Renal cortical epithelial cell (primary cell): ENCODE results near the gene FNDC1. TPM values are rescaled to one million over a fixed set of nuclear protein-coding genes. Genes with fewer than 3 reads are reported as not detected.
"Not testable (repeated sequence)": the region's sequence is repeated elsewhere in the genome, so short reads cannot be mapped to it uniquely, and the experiment has no call there.

ENCODE experiments used
- DNase-seq: peaks from one replicate; pipeline ENCODE4 v3.0.0-alpha.2; 2011; ENCODE audit warnings: low read depth
- total RNA-seq: library from RNA; depleted of rRNA; stranded (reverse); fragments of >200 nt; gene quantifications from 2 replicates; pipeline ENCODE4 v1.2.3, GENCODE V29; 2014

Gene FNDC1
- total RNA-seq, result 0.10 TPM in 1 of 2 replicates, not detected in the other

DNA sequence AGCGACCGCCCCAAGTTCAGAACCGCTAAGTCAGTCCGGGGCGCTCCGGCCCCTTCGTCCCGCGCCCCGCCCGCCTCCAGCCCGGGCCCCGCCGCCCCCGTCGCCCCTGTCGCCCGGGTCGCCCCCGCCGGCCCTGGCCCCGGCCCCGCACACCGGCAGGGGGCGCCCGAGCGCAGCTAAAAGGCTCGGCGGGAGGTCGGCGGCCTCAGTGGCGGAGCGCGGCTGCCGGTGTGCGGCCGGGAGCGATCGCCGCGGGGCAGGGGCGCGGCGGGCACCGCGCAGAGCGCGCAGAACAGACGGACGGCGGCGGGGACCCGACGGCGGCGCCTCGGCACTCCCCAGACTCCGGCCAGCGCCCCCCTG is at the start of gene FNDC1:
Gene FNDC1 (plus strand): TSS at position 208 of the 363 bp plus-strand sequence. CDS start 197 bp downstream, outside the sequence.
- DNase-seq, result no peak

DNA sequence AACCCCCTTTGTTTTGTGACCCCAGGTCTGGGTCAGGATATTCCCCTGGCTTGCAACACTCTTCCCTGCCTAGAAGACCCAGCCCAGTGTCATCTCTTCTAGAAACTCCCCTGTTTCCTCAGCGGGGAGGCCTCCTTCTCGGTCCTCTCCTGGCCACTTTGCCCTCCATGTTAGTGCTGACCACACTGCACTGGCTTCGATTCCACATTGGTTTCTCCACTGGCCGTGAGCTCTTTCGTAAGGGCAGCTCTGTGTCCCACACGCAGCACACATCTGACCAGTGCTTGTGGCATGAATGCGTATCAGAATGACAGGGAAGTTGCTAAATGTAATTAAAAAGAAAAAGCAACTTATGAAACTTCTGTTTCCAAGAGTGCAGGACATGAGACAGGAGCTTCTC is 49.4 kb upstream of the FNDC1 start:
- no peak for DNase-seq

DNA sequence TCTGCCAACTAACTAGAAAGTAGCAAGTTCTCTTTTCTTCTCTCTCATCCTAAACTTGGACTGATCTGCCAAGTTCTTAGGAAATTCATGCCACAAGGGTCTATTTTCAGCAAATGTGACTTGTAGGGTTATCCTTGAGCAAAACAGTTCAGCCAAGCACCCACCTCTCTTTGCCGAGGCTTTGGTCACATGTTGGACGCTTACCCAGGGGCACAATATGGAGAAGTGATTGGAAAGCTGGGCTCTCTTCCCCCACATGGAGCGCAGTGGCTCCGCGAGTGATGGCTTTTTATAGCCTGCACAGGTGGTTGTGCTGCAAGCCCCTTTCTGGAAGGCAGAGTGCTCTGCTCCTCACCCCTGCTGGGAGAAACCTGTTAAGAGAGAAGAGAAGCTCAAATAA is 47.7 kb upstream of the FNDC1 start:
- no peak for DNase-seq

DNA sequence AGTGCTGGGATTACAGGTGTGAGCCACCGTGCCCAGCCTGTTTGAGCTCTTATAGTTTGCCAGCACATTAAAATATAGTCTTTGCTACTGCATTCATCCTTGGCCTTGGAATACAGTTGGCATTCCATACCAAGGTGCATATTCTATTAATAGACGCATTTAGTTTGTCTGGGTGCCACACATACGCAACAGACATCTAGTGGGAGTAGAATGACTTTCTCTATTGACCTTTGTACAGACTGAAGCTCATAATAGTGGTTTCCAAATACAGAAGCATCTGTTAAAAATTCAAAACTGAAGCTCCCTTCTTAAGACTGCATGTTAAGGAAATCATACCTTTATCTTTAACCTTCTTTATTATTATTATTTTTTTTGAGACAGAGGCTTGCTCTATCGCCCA is 46.7 kb upstream of the FNDC1 start:
- DNase-seq, result no peak

DNA sequence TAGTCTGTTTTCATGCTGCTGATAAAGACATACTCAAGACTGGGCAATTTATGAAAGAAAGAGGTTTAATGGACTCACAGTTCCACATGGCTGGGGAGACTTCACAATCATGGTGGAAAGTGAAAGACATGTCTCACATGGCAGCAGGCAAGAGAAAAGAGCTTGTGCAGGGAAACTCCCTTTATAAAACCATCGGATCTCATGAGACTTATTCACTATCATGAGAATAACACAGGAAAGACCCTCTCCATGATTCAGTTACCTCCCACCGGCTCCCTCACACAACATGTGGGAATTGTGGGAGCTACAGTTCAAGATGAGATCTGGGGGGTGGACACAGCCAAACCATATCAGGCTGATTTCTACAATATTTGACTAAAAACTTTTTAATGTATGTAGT is 45.4 kb upstream of the FNDC1 start:
- not testable (repeated sequence) for DNase-seq

DNA sequence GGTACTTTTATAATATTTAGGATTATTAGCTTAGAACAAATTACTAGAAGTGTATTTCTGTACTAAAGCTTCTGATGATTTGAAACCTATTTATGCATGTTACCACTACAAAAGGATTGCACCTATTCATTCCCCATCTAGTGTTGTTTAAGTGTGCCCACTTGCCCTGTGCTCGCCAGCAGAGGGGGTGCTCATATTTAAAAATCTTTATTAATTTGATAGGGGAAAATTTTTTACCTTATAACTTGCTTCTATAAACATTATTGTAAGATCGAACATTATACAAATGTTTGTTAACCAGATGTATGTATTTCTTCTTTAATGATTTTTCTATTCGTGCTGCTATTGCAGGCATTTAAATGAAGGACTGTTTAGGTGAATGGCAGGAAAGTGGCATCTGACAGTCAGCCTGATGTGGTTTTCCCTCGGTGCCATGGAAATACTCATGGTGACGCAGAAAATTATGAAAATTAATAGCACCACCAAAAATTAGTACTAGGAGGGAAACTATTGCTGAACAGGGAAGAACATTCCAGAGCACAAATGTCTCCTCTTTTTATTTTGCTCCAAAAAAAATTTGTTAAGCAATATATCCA is 44.1 kb upstream of the FNDC1 start:
- DNase-seq, result no peak

DNA sequence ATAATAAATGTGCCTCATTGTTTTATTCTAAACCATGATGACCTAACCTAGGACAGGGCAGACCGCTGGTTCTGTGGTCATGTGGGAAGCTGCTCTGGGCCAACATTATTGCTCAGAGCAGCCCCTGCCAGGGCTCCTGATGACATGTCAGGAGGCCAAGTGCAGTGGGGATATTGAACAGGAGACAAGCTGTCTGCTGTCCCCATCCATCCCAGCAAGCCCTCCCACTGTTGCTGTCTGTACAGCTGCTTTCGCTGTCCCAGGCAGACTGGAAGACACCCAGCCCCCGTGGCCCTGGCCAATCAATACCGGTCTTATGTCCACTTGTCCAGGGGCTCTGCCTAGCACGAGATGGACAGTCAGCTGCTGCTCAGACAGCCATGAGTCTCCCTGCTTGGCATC is 43.2 kb upstream of the FNDC1 start:
- DNase-seq, result no peak

DNA sequence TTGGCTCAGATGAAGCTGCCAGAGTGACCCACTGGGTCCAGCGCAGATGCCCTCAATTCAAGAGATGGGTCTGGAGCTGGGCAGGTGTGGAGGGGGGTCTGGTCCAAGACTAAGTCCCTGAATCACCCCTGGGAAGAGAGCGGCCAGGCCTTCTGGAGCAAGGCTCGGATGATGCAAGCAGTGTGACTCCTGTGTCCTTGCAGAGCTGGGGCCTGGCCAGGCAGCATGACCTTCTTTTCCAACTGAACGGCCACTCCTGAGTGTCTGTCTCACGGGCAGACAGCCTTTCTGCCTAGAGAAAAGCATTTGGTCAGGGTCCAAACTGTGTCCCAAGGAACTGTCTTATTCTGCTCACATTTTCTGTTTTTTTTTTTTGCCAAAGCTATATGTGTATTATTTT is 42.6 kb upstream of the FNDC1 start:
- no peak for DNase-seq

DNA sequence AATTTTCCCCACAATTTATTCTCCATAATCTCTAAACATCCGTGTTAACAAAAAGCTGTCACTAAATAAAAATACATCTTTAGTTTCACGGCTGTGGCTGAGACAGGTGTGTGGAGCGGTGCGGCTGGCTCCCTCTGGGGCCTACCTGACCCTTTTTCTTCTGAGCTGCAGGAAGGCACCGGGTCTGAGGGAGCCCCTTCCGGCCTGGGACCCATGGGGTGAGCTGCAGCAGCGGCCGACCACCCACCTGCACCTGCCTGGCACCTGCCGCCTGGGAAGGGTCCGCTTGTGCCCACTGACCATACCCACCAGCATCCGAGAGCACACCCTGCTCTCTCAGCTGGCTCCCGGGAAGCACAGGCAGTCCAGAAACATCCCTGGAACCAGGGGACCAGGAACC is 41.5 kb upstream of the FNDC1 start:
- no peak for DNase-seq

DNA sequence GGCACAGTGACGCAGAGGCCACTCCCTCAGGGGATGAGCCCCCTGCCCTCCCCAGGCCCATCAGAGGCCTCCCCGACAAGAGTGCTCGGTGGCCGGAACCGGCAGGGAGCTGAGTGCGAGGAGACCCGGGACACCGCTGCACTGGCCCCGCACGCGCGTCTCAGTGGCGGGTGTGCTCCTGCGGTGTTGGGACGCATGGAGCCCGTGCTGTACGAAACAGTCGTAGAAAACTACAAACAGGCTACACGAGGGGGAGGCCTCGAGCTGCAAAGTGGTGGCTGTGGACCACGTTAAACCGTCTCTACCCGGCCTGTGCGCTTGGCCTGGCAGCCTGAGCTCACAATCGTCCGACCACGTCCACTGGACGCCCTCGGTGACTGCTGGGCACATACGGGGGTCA is 40.2 kb upstream of the FNDC1 start:
- DNase-seq, result no peak

DNA sequence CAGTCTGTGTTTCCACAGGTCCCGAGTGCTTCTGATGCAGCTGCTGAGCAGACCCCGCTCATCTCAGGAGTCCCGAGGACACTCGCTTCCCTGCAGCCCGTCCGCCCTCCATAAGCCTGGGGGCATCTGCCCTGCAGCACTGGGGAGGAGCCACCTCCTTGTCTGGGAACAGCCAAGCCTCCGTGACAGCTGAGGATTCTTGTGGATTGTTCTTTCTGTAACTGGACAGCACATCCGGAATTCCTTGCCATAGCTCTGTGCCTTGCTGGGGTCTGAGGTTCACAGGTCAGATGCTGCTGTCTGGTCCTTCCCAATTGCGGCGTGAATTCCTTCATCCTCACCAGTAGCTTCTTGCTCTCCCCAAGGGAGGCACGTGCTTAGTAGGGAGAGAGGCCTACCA is 38.4 kb upstream of the FNDC1 start:
- no peak for DNase-seq

DNA sequence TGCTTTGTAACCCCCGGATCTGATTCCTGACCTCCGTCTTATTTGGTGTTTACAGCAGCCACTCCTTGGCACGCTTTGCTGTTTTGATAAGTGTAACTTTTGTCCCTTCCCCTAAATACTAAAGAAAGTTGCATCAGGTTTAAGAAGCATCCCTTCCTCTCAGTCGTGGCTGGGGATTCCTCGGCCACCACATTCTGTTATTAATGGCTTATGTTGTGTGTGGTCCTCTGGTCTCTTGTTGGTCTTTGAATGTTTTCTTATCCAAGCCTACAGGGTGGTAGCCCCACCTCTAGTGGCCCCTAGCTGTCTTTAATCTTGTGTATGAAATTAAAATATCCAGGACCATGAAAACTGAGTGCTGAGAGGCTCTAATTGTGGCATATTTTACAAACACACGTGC is 37.5 kb upstream of the FNDC1 start:
- DNase-seq, result no peak

DNA sequence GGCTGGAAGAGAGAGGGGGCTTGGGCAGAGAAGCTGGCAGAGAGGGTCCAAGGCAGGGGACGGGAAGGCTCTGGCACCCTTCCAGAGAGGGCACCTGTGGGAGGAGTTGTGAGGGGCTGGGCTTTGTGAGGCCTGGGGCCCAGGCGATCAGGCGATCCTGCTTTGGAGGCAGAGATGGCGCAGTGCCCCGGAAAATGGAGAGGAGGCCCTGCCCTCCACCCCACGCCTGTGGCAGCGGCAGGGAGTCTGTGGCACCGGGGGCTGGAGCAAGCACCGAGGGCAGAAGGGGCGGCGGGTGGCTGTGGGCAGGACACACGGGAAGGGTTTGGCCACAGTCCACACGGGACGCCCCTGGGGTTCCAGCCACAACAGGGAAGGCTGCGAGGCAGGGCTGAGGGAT is 36.5 kb upstream of the FNDC1 start:
- no peak for DNase-seq

DNA sequence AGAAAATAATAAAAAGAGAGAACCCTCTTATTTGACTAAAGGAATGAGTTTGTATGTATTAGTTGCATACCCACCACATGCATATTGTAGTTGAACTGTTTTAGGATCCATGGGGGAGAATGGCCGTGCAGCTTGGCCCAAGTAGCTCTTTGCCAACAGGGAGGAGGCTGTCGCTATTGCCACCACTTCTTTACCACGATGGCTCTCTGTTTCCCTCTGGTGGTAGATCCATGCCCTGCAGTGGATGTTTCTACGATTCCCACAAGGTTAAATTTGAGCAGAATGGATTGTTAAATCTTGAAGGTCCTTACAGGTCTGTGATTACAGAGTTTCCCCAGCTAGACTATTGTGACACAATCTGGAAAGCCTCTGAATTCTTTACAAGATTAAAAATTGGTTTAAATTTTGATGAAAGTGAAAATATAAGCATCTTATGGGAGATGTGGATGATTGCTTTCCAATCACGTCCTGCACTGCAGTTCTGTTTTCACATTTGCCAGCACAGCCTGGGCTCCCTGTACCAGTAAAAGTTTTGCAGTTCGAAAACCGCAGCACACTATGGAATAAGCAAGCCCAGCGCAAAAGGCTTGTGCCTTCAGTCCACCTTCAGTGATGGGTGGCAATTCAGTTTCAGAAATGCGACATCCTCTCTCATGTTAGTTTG is 34.4 kb upstream of the FNDC1 start:
- peak; percentile 52 for DNase-seq

DNA sequence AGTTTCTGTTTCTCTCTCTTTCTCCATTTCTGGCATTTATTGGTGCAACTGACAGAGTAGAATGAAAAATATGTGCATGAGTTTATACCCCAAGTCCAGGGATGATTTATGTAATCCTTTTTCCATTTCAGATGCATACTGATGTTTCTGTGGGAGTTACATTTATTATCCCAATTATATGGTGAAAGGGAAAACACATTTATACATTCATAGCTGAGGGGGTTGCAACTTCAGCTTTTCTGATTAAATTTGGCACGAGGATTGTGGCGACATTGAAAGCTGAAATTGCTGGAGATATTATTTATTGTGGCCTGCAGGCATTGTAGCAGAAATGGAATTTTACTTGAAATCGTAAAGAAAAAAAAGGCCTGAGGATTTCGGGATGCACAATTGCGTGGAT is 31.5 kb upstream of the FNDC1 start:
- no peak for DNase-seq

DNA sequence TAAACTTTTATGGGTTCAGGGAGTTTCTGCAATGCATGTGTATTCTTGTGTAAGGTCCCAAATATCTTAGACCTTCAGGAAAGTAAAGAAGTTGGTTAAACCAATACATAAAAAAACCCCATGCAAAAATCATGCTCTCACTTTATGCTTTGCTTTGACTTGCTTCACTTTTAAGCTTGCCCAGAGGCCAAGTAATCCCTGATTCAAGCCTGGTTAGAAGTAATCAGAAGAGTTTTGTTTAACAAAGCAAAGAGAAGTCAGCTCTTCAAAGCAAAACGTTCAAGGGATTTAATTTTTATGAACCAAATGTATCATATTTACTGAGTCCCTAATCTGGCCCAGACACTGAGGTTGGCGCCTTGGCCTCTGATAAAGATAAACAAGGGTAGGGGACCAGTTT is 26.7 kb upstream of the FNDC1 start:
- no peak for DNase-seq

DNA sequence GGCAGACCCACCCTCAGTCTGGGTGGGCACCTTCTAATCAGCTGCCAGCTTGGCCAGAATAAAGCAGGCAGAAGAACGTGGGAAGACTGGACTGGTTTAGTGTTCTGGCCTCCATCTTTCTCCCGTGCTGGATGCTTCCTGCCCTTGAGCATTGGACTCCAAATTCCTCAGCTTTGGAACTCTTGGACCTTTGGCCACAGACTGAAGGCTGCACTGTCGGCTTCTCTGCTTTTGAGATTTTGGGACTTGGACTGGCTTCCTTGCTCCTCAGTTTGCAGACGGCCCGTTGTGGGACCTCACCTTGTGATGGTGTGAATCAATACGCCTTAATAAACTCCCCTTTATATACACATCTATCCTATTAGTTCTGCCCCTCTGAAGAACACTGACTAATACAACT is 20.6 kb upstream of the FNDC1 start:
- no peak for DNase-seq

DNA sequence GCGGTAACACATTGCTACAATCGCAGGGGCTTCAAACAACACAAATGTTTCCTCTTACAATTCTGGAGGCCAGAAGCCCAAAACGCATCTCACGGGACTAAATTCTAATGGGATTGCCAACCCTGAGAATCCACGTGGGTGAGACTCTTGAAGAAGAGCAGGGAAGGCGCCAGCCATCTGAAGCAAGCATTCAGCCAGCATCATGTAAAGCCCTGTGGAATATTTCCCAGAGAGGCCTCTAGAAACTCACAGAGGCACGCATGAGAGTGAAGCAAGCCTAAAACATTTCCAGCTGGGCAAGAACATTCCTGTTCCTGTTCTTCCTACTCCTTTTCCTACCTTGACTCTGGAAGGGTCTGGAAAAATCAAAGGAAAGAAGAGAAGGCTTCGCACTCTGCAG is 19.6 kb upstream of the FNDC1 start:
- DNase-seq, result no peak

DNA sequence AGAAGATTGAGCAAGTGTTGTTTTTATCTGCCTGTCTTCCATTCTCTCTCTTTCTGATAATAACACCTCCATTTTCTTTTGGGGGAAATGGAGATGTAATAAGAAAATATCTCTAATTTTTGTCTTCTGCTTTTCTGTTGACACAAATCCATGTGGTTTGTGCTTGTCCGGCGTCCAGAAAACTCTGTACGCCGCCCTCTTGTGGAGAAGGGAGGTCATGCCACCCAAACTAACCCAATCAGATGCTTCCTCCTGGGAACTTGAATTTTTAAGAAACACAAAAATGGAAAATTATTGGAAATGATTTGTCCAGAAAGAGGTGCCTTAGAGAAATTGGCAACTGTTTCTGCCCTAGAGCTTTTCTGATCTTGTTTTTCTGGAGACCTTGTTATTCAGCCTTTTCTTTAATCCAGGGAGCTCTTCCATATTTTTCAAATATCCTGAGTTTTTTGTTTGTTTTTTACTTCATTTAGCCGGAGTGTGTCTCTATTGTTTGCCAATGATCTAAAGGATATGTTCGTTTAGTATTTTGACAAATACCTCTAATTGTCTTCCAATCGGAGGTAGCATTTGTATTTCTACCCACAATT is 17.8 kb upstream of the FNDC1 start:
- DNase-seq, result peak; percentile 43

DNA sequence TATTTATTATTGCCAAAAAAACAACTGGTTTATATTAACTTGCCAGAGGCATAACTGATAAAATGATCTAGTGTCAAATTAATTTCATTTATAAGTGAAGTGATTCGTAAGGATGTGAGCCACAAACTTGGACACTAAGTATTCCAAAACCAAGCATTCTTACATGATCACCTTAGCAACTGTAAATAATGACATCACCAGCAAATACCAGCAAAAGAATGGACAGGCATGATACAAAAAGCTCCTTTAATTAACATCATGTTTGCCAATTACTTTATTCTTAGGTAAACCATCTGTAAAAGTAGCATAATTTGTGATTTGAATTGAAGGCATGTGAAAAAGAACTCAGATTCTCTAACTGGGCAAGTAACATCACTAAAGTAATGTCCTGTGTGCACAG is 17.2 kb upstream of the FNDC1 start:
- DNase-seq, result peak; percentile 18

DNA sequence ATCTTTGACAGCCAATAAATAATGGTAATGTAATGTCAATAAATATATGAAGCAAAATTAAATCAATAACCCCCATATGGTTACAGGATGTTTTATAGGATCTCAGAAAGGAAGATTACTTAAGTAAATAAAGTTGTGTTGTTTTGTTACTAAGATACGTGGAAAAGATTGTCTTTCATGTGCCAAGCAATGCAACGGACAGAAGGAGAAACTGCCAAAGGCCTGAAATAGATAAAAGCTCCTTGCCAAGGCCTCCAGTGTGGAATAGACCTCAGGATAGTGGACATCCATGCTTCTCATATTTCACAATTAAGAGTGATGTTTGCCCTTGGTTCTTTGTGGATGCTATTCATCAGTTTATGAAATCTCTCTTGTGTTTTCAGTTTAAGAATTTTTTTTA is 16.4 kb upstream of the FNDC1 start:
- no peak for DNase-seq

DNA sequence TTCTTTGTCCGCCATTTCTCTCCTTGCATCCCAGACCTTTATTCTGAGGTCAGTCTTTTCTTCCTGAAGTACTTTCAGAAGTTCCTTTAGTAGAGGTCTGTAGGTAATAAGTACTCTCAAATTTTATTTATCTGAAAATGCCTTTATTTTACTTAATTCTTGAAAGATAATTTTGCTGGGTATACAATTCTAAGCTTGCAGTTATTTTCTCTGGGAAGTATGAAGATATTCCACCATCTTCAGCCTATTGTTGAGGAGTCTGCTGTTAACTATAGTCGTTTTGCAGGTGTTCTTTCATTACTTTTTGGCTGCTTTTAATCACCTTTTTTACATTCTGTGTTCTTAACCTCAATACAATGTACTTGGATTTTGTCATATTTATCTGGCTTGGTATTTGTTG is 13.5 kb upstream of the FNDC1 start:
- DNase-seq, result no peak

DNA sequence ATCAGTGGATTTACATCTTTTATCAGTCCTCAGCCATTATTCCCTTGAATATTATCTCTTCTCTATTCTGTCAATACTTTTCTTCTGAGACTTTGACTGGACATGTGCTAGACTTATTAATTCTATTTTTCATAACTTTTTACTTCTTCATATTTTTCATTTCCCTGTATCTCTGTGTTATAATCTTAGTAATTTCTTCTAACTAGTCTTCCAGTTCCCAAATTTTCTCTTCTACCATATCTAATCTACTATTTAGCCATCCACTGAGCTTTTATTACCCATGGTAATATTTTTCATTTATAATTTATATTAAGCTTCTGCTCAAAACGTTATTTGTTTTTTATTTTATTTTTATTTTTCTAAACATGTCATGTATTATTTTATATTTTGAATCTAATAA is 13.1 kb upstream of the FNDC1 start:
- no peak for DNase-seq

DNA sequence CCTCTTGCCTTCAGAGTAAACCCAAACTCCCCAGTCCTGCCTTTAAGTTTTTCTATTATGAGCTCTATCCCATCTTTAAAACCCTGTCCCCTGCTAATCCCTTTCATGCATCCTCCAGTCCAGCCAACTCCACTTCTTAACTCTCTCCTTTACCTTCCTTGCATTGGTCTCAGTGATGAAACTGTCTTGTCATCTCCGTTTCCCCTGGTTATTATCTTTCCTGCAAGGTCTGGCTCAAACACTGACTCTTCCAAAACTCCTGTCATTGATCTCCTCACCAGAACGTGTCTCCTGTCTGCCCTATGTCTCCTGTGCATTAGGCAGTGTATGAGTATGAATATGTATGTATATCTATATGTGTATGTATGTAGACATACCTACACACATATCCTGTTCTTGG is 11.8 kb upstream of the FNDC1 start:
- no peak for DNase-seq
